ENCODE measurements around the gene SOX10. TPM values are rescaled to one million over a fixed set of nuclear protein-coding genes. Genes with fewer than 3 reads are reported as not detected.

Gene SOX10
- total RNA-seq, 1 experiment from 2014 or later = not detected

- TF ChIP-seq, protein P1, sequence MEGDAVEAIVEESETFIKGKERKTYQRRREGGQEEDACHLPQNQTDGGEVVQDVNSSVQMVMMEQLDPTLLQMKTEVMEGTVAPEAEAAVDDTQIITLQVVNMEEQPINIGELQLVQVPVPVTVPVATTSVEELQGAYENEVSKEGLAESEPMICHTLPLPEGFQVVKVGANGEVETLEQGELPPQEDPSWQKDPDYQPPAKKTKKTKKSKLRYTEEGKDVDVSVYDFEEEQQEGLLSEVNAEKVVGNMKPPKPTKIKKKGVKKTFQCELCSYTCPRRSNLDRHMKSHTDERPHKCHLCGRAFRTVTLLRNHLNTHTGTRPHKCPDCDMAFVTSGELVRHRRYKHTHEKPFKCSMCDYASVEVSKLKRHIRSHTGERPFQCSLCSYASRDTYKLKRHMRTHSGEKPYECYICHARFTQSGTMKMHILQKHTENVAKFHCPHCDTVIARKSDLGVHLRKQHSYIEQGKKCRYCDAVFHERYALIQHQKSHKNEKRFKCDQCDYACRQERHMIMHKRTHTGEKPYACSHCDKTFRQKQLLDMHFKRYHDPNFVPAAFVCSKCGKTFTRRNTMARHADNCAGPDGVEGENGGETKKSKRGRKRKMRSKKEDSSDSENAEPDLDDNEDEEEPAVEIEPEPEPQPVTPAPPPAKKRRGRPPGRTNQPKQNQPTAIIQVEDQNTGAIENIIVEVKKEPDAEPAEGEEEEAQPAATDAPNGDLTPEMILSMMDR (IDR thresholded peaks at IDR 0.05 in 2 of 3, conservative IDR thresholded peaks at IDR 0.05 in 1 of 3; ENCODE audit: borderline replicate concordance in 1 of 3, insufficient read depth in 1 of 3, low read depth in 2 of 3, low read length in 2 of 3) = no peak
- TF ChIP-seq TCF7L2 (IDR thresholded peaks at IDR 0.05; ENCODE audit: borderline replicate concordance, extremely low read depth, insufficient read depth, insufficient read length) = no peak
Observed at GRCh38 chr22:38005943-38006342, 21.6 kb upstream of the SOX10 start (continued).

GRCh38 chr22:37999640-38000272 is 15.4 kb upstream of the SOX10 start:
- Histone ChIP-seq H3K4me2 (ENCODE audit: low read length) (peak overlapping the region; percentile 62), H3K9me3 (ENCODE audit: control insufficient read depth in 1 of 2, insufficient read depth in 1 of 2, low read depth in 1 of 2, low read length in 2 of 2) (no peaks in the 10 kb centered on the region), H3K27ac (ENCODE audit: low read depth, low read length) (peak overlapping the region; percentile 50), H3K36me3 (ENCODE audit: control insufficient read depth in 1 of 2, insufficient read depth in 2 of 2, low read length in 2 of 2) (no peaks in the 10 kb centered on the region), H3K79me2 (ENCODE audit: insufficient read depth, low read length) (no peaks in the 10 kb centered on the region), H3K27me3 (ENCODE audit: insufficient read depth, low read length) (no peaks in the 10 kb centered on the region), H3K4me1 (ENCODE audit: control insufficient read depth in 1 of 2, insufficient read depth in 2 of 2, low read length in 2 of 2) (peaks cover 20 to 43% of the 10 kb centered on the region in 2 experiments), H3K9ac (ENCODE audit: low read length) (peak overlapping the region; percentile 22), H3K9me2 (ENCODE audit: insufficient read depth) (no peaks in the 10 kb centered on the region), H2AFZ (ENCODE audit: low read depth, low read length, poor library complexity, severe bottlenecking) (no peak overlapping the region), H4K20me1 (ENCODE audit: insufficient read depth) (no peaks in the 10 kb centered on the region), H3K4me3 (replicated peaks in 1 of 2; ENCODE audit: low read depth in 1 of 2, low read length in 2 of 2) (peak overlapping the region in 1 of 2 experiments; percentile 9; a peak in 3 of 4 replicates)
- no TSS peak for BruUV-seq (replicated peaks)
- TF ChIP-seq CBX3 (IDR thresholded peaks at IDR 0.05; ENCODE audit: low read depth) (peak; percentile 54; the same call in 1 of the 2 replicates), POLR2A (IDR thresholded peaks at IDR 0.05; ENCODE audit: borderline replicate concordance, extremely low read depth, insufficient read depth, insufficient read length) (peak; percentile 15), POLR2AphosphoS5 (IDR thresholded peaks at IDR 0.05; ENCODE audit: low read depth, low read length) (peak; percentile 36; the same call in 1 of the 2 replicates), JUND (IDR thresholded peaks at IDR 0.05) (peak; percentile 80), FOSL1 (IDR thresholded peaks at IDR 0.05; ENCODE audit: low read depth) (peak; percentile 84), SP1 (IDR thresholded peaks at IDR 0.05; ENCODE audit: low read depth) (peak; percentile 61), MAX (IDR thresholded peaks at IDR 0.05) (peak; percentile 71)
- TF ChIP-seq, protein P2, sequence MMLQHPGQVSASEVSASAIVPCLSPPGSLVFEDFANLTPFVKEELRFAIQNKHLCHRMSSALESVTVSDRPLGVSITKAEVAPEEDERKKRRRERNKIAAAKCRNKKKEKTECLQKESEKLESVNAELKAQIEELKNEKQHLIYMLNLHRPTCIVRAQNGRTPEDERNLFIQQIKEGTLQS (IDR thresholded peaks at IDR 0.05) = no peak
- TF ChIP-seq, protein P3, sequence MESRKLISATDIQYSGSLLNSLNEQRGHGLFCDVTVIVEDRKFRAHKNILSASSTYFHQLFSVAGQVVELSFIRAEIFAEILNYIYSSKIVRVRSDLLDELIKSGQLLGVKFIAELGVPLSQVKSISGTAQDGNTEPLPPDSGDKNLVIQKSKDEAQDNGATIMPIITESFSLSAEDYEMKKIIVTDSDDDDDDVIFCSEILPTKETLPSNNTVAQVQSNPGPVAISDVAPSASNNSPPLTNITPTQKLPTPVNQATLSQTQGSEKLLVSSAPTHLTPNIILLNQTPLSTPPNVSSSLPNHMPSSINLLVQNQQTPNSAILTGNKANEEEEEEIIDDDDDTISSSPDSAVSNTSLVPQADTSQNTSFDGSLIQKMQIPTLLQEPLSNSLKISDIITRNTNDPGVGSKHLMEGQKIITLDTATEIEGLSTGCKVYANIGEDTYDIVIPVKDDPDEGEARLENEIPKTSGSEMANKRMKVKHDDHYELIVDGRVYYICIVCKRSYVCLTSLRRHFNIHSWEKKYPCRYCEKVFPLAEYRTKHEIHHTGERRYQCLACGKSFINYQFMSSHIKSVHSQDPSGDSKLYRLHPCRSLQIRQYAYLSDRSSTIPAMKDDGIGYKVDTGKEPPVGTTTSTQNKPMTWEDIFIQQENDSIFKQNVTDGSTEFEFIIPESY (IDR thresholded peaks at IDR 0.05; ENCODE audit: extremely low read depth, insufficient replicate concordance, low read length) = no peak
- TF ChIP-seq, protein P1 (IDR thresholded peaks at IDR 0.05 in 2 of 3, conservative IDR thresholded peaks at IDR 0.05 in 1 of 3; ENCODE audit: borderline replicate concordance in 1 of 3, insufficient read depth in 1 of 3, low read depth in 2 of 3, low read length in 2 of 3) = peak in 1 of 3 experiments; percentile 15; a peak in 1 of 6 replicates
- ChIA-PET CTCF (interaction anchor here (1.2 kb wide), 1 partner anchor 53 kb away, joined by 4 read pairs; no protein-coding TSS in a partner anchor), RAD21 (ENCODE audit: low non-redundant PET in 1 of 2, low total read pairs in 2 of 2, uncharacterized antibody in 2 of 2, unreplicated experiment in 2 of 2) (interaction anchor here (1.0 kb wide), 2 partner anchors 52 to 53 kb away, joined by 3 read pairs; no protein-coding TSS in a partner anchor), POLR2A (interaction anchor here (0.9 to 1.3 kb wide), 3 partner anchors 12 to 46 kb away, joined by 3 to 6 read pairs (median 3); partner anchors contain the start of genes C22orf23 and POLR2F)
- intact Hi-C loops (cut with micrococcal nuclease) = no loop called here
- peak; percentile 92 for ATAC-seq
- peak; percentile 75 for DNase-seq (ENCODE audit: low read depth, low spot score)
